Parathyroid adenoma (tissue), 2 donors: ENCODE data around the gene EGFL8.

Experiments used
- H2AFZ ChIP-seq: fragments of 300-600 bp; sonication (generic); one replicate; pipeline ENCODE4 v1.7.0; 2017; ENCODE audit warnings: antibody characterized with exemption, mild to moderate bottlenecking
- H3K27ac ChIP-seq: fragments of 300-600 bp; sonication (generic); one replicate; pipeline ENCODE4 v1.7.0; 2017
- H3K27me3 ChIP-seq: fragments of 300-600 bp; sonication (generic); one replicate; pipeline ENCODE4 v1.7.0; 2017; ENCODE audit warnings: low read length; ENCODE audit not compliant: control insufficient read depth, insufficient read depth
- H3K36me3 ChIP-seq: fragments of 300-600 bp; sonication (generic); one replicate; pipeline ENCODE4 v1.7.0; 2017; ENCODE audit warnings: low read length; ENCODE audit not compliant: control insufficient read depth, insufficient read depth
- H3K4me1 ChIP-seq: fragments of 300-600 bp; sonication (generic); one replicate; pipeline ENCODE4 v1.7.0; 2017; ENCODE audit warnings: control low read depth
- H3K4me2 ChIP-seq: fragments of 300-600 bp; sonication (generic); one replicate; pipeline ENCODE4 v1.7.0; 2017; ENCODE audit warnings: low read length
- H3K4me3 ChIP-seq: fragments of 300-600 bp; sonication (generic); one replicate; pipeline ENCODE4 v1.7.0; 2017; ENCODE audit warnings: low read depth, low read length
- H3K79me2 ChIP-seq: fragments of 300-600 bp; sonication (generic); one replicate; pipeline ENCODE4 v1.7.0; 2017; ENCODE audit warnings: control low read depth
- H3K9ac ChIP-seq: fragments of 300-600 bp; sonication (generic); one replicate; pipeline ENCODE4 v1.7.0; 2017; ENCODE audit warnings: mild to moderate bottlenecking
- H3K9me3 ChIP-seq: fragments of 300-600 bp; sonication (generic); one replicate; pipeline ENCODE4 v1.7.0; 2017; ENCODE audit warnings: low read length; ENCODE audit not compliant: control insufficient read depth
- CTCF ChIP-seq: fragments of 300-600 bp; sonication (generic); IDR thresholded peaks from one replicate; pipeline ENCODE4 v1.7.0; 2017; ENCODE audit warnings: antibody characterized with exemption, mild to moderate bottlenecking
- donor health status: primary hyperparathyroidism.

The EGFL8 gene

GRCh38 chr6:32167761-32168262 lies 3.4 kb downstream of the EGFL8 start:
- Histone ChIP-seq H3K9me3 (no peaks in the 10 kb centered on the region), H3K4me2 (no peak overlapping the region), H3K27me3 (no peaks in the 10 kb centered on the region), H3K36me3 (no peaks in the 10 kb centered on the region), H3K9ac (no peak overlapping the region), H3K79me2 (no peaks in the 10 kb centered on the region), H2AFZ (no peak overlapping the region), H3K4me3 (no peak overlapping the region), H3K27ac (no peak overlapping the region), H3K4me1 (no peaks in the 10 kb centered on the region)
- TF ChIP-seq CTCF, result no peak

GRCh38 chr6:32168350-32168749 lies 4.0 kb downstream of the EGFL8 start:
- no peaks in the 10 kb centered on the region for H3K27me3 ChIP-seq
- H3K9ac ChIP-seq, result no peak overlapping the region
- no peak overlapping the region for H3K4me2 ChIP-seq
- H3K9me3 ChIP-seq, result no peaks in the 10 kb centered on the region
- no peaks in the 10 kb centered on the region for H3K36me3 ChIP-seq
- TF ChIP-seq CTCF, result no peak
- no peak overlapping the region for H3K4me3 ChIP-seq
- H3K27ac ChIP-seq, result no peak overlapping the region
- H3K4me1 ChIP-seq, result no peaks in the 10 kb centered on the region
- H2AFZ ChIP-seq, result no peak overlapping the region
- H3K79me2 ChIP-seq, result no peaks in the 10 kb centered on the region

GRCh38 chr6:32168807-32169591 lies 4.6 kb downstream of the EGFL8 start:
- Histone ChIP-seq H3K79me2 (no peaks in the 10 kb centered on the region), H3K9me3 (no peaks in the 10 kb centered on the region), H3K27ac (no peak overlapping the region), H3K4me1 (no peaks in the 10 kb centered on the region), H3K4me3 (no peak overlapping the region), H3K9ac (no peak overlapping the region), H3K4me2 (no peak overlapping the region), H3K27me3 (no peaks in the 10 kb centered on the region), H2AFZ (no peak overlapping the region), H3K36me3 (no peaks in the 10 kb centered on the region)
- TF ChIP-seq CTCF, result peak; percentile 11

GRCh38 chr6:32170294-32170693 lies 5.9 kb downstream of the EGFL8 start:
- H3K36me3 ChIP-seq, result no peaks in the 10 kb centered on the region
- no peak overlapping the region for H3K4me2 ChIP-seq
- no peak for TF ChIP-seq CTCF
- no peak overlapping the region for H3K4me3 ChIP-seq
- no peaks in the 10 kb centered on the region for H3K9me3 ChIP-seq
- H3K9ac ChIP-seq, result no peak overlapping the region
- H2AFZ ChIP-seq, result no peak overlapping the region
- no peak overlapping the region for H3K27ac ChIP-seq
- H3K79me2 ChIP-seq, result peaks cover 2% of the 10 kb centered on the region
- H3K27me3 ChIP-seq, result no peaks in the 10 kb centered on the region
- no peaks in the 10 kb centered on the region for H3K4me1 ChIP-seq

GRCh38 chr6:32171234-32171633 lies 6.8 kb downstream of the EGFL8 start:
- TF ChIP-seq CTCF, result no peak
- Histone ChIP-seq H3K4me1 (peaks cover under 1% of the 10 kb centered on the region), H3K4me2 (no peak overlapping the region), H3K36me3 (no peaks in the 10 kb centered on the region), H3K27ac (no peak overlapping the region), H3K27me3 (no peaks in the 10 kb centered on the region), H3K79me2 (peaks cover 5% of the 10 kb centered on the region), H2AFZ (no peak overlapping the region), H3K9me3 (no peaks in the 10 kb centered on the region), H3K9ac (no peak overlapping the region), H3K4me3 (no peak overlapping the region)
